OCI-LY7 (cell line): ENCODE results near the gene NRG2. TPM values are rescaled to one million over a fixed set of nuclear protein-coding genes. Genes with fewer than 3 reads are reported as not detected.

ENCODE experiments used
- BruUV-seq: library from RNA; stranded (reverse); fragments of 400-500 nt; replicated peaks from 2 replicates; lab custom pipeline; 2021; lab: Mats Ljungman, UMichigan
- CTCF ChIA-PET: fragments of 300-600 bp; sonication (Branson Sonifier 250); formaldehyde crosslinking; loops from one replicate; lab custom pipeline; 2022; ENCODE audit warnings: antibody characterized with exemption; ENCODE audit not compliant: unreplicated experiment; lab: Charles Lee
- POLR2A ChIA-PET: fragments of 300-600 bp; sonication (Branson Sonifier 250); formaldehyde crosslinking; loops from one replicate; lab custom pipeline; 2022; ENCODE audit warnings: antibody characterized with exemption; lab: Charles Lee
- DNase-seq: peaks from one replicate; pipeline ENCODE4 v3.0.0-alpha.2; 2015; ENCODE audit warnings: low spot score
- H2AFZ ChIP-seq: fragments of 200-600 bp; sonication (generic), shearing (Covaris generic); 2 replicates; pipeline ENCODE4 v1.6.1; 2014; ENCODE audit warnings: mild to moderate bottlenecking, antibody characterized with exemption, low read length, moderate library complexity
- H3K27ac ChIP-seq: fragments of 200-600 bp; sonication (generic); 2 replicates; pipeline ENCODE4 v1.5.1; 2014; ENCODE audit warnings: mixed run types, low read depth, mild to moderate bottlenecking, moderate library complexity, low read length, inconsistent platforms; ENCODE audit not compliant: poor library complexity, severe bottlenecking
- H3K36me3 ChIP-seq: fragments of 200-600 bp; sonication (generic); 2 replicates; pipeline ENCODE4 v1.6.1; 2014; ENCODE audit warnings: mild to moderate bottlenecking, antibody characterized with exemption, low read length, moderate library complexity, mixed read lengths; ENCODE audit not compliant: insufficient read depth
- H3K4me1 ChIP-seq: fragments of 200-600 bp; sonication (generic); 2 replicates; pipeline ENCODE4 v1.5.1; 2014; ENCODE audit warnings: mild to moderate bottlenecking, low read length; ENCODE audit not compliant: insufficient read depth, poor library complexity, severe bottlenecking
- H3K4me2 ChIP-seq: fragments of 200-600 bp; sonication (generic); 2 replicates; pipeline ENCODE4 v1.6.1; 2014; ENCODE audit warnings: mild to moderate bottlenecking, low read length
- H3K4me3 ChIP-seq: fragments of 200-600 bp; sonication (generic); 2 replicates; pipeline ENCODE4 v1.5.1; 2014; ENCODE audit warnings: mild to moderate bottlenecking, low read depth, low read length; ENCODE audit not compliant: poor library complexity, severe bottlenecking
- H3K79me2 ChIP-seq: fragments of 200-600 bp; sonication (generic); 2 replicates; pipeline ENCODE4 v1.6.1; 2016; ENCODE audit warnings: low read depth, mild to moderate bottlenecking, low read length, moderate library complexity, mixed read lengths; ENCODE audit not compliant: insufficient read depth
- H3K9me2 ChIP-seq: fragments of 200-600 bp; sonication (generic); 2 replicates; pipeline ENCODE4 v1.6.1; 2016; ENCODE audit warnings: mild to moderate bottlenecking, low read length, mixed read lengths; ENCODE audit not compliant: insufficient read depth
- H3K9me3 ChIP-seq: fragments of 200-600 bp; sonication (generic); 2 replicates; pipeline ENCODE4 v1.6.1; 2014; ENCODE audit warnings: mild to moderate bottlenecking, mixed run types, low read length, mixed read lengths
- H4K20me1 ChIP-seq: fragments of 200-600 bp; sonication (generic); 2 replicates; pipeline ENCODE4 v1.6.1; 2014; ENCODE audit warnings: mild to moderate bottlenecking, antibody characterized with exemption, low read length, moderate library complexity, mixed read lengths; ENCODE audit not compliant: insufficient read depth
- EZH2phosphoT487 ChIP-seq: fragments of 200-600 bp; sonication (generic); IDR thresholded peaks from 2 replicates; pipeline ENCODE4 v1.6.1; 2018; ENCODE audit warnings: low read depth, borderline replicate concordance, mild to moderate bottlenecking, mixed run types, antibody characterized with exemption, low read length, moderate library complexity, mixed read lengths
- intact Hi-C: fragments of 100-400 bp; cut with micrococcal nuclease; formaldehyde crosslinking; loops from one replicate; pipeline ENCODE4 v1.10.0; 2022; ENCODE audit not compliant: unreplicated experiment
- total RNA-seq, 2 experiments: library from RNA; depleted of rRNA in 1 of 2; stranded (reverse); fragments of >200 nt in 1 of 2; shearing (Covaris generic) in 1 of 2; gene quantifications; 2 replicates each; pipeline ENCODE4 v1.2.3, GENCODE V29; 2014 to 2022
- TF ChIP-seq, protein P1 (sequence below): fragments of 200-600 bp; sonication (generic); conservative IDR thresholded peaks from 2 replicates; pipeline ENCODE4 v1.5.1; 2014; ENCODE audit warnings: mild to moderate bottlenecking, antibody characterized with exemption, low read length, moderate library complexity, mixed read lengths

NRG2 gene
- total RNA-seq, 2 experiments from 2014 or later, result 1.7 TPM; not detected in 1

DNA sequence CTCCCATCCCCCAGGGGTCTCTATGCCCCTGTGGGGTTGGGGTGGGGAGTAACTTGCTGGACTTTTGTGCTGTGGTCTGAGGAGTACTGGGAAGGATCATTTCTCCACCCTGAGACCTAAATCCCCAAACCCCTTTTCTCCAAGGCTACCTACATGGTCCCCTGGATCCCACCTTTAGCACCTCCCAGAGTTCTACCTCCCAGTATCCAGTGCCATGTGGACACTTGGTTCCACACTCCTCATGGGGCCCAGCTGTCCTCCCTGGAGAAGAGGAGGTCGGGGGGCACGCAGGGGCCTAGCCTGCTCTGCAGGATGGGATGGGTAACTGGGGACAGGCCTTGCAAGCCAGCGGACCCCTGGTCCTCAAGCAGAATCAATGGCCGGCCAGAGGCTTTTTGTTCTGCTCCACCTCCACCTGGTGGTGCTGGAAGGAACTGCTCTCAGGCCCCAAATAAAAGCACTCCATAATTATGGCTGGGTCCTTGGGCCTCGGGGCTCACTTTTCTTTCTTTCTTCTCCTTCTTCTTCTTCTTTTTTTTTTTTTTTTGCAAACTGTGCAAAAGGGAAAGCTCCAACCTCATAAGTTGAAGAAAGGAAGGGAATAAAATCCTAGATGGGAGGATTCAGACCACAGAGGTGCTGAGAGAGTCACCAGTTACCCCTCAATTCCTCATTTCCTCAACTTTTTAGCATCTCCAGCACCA, 179.1 kb downstream of the NRG2 start:
- no peak for TF ChIP-seq EZH2phosphoT487
- TF ChIP-seq, protein P1, sequence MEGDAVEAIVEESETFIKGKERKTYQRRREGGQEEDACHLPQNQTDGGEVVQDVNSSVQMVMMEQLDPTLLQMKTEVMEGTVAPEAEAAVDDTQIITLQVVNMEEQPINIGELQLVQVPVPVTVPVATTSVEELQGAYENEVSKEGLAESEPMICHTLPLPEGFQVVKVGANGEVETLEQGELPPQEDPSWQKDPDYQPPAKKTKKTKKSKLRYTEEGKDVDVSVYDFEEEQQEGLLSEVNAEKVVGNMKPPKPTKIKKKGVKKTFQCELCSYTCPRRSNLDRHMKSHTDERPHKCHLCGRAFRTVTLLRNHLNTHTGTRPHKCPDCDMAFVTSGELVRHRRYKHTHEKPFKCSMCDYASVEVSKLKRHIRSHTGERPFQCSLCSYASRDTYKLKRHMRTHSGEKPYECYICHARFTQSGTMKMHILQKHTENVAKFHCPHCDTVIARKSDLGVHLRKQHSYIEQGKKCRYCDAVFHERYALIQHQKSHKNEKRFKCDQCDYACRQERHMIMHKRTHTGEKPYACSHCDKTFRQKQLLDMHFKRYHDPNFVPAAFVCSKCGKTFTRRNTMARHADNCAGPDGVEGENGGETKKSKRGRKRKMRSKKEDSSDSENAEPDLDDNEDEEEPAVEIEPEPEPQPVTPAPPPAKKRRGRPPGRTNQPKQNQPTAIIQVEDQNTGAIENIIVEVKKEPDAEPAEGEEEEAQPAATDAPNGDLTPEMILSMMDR, result peak; percentile 82
- no peak overlapping the region for H2AFZ ChIP-seq
- no peaks in the 10 kb centered on the region for H3K79me2 ChIP-seq
- no peaks in the 10 kb centered on the region for H3K9me3 ChIP-seq
- BruUV-seq, result no TSS peak
- no peaks in the 10 kb centered on the region for H3K9me2 ChIP-seq
- no peaks in the 10 kb centered on the region for H3K36me3 ChIP-seq
- no peak overlapping the region for H3K27ac ChIP-seq
- no peaks in the 10 kb centered on the region for H3K4me1 ChIP-seq
- intact Hi-C loops, result loop anchor here (1.0 kb wide), 1 partner anchor 77 kb away; no protein-coding TSS in a partner anchor
- no peak overlapping the region for H3K4me2 ChIP-seq
- no peaks in the 10 kb centered on the region for H4K20me1 ChIP-seq
- no peak overlapping the region for H3K4me3 ChIP-seq
- DNase-seq, result peak; percentile 59
- POLR2A ChIA-PET, result no interaction called here
- CTCF ChIA-PET, result interaction anchor here (0.6 to 1.1 kb wide), 4 partner anchors 16 to 61 kb away, joined by 3 read pairs; no protein-coding TSS in a partner anchor

DNA sequence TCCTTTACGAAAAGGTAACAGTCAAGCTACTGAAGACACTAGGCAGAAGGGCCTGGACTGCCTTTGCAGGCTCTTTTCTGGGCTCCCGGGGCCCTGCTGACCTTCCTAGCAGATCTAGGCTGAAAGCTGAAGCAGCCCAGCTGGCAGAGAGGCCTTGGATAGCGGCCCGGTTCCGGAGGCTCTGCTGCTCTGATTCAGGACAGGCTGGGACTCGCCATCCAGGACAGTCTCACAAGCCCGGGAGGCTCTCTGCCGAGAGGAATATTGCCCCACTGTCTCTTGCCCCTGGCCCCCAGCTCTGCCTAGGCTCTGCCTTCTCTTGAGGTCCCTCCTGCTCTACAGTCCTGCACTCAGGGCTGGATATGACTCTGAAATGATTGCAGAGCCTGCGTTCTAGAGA, 179.7 kb downstream of the NRG2 start:
- POLR2A ChIA-PET, result no interaction called here
- no peaks in the 10 kb centered on the region for H3K4me1 ChIP-seq

More for the DNA sequence above, 179.7 kb downstream of the NRG2 start:
- CTCF ChIA-PET, result interaction anchor here (1.1 kb wide), 1 partner anchor 29 kb away, joined by 3 read pairs; no protein-coding TSS in a partner anchor
- DNase-seq, result no peak
- no peaks in the 10 kb centered on the region for H3K9me3 ChIP-seq
- intact Hi-C loops, result no loop called here
- H3K27ac ChIP-seq, result no peak overlapping the region
- H4K20me1 ChIP-seq, result no peaks in the 10 kb centered on the region
- no peaks in the 10 kb centered on the region for H3K9me2 ChIP-seq
- H3K36me3 ChIP-seq, result no peaks in the 10 kb centered on the region
- no peak overlapping the region for H3K4me3 ChIP-seq
- TF ChIP-seq, protein P1, result no peak
- no peak for TF ChIP-seq EZH2phosphoT487
- BruUV-seq, result no TSS peak
- H3K4me2 ChIP-seq, result no peak overlapping the region
- H3K79me2 ChIP-seq, result no peaks in the 10 kb centered on the region
- no peak overlapping the region for H2AFZ ChIP-seq
